Ectodermal cell (in vitro differentiated cells): Measurements from ENCODE around the gene TSSK2.
"Not testable (repeated sequence)": the region's sequence is repeated elsewhere in the genome, so short reads cannot be mapped to it uniquely, and the experiment has no call there.

ENCODE experiments used
- H3K27ac ChIP-seq: 2 replicates; pipeline ENCODE4 v1.7.0; 2013; ENCODE audit warnings: mild to moderate bottlenecking, low read depth, low read length; ENCODE audit not compliant: insufficient read depth, poor library complexity, severe bottlenecking
- H3K27me3 ChIP-seq: 2 replicates; pipeline ENCODE4 v1.7.0; 2013; ENCODE audit warnings: mild to moderate bottlenecking, low read length; ENCODE audit not compliant: insufficient read depth, control insufficient read depth, poor library complexity, severe bottlenecking
- H3K36me3 ChIP-seq: one replicate; pipeline ENCODE4 v1.7.0; 2013; ENCODE audit warnings: low read length; ENCODE audit not compliant: control insufficient read depth, insufficient read depth
- H3K4me1 ChIP-seq: one replicate; pipeline ENCODE4 v1.7.0; 2013; ENCODE audit warnings: low read length; ENCODE audit not compliant: control insufficient read depth, insufficient read depth
- H3K4me3 ChIP-seq: 2 replicates; pipeline ENCODE4 v1.7.0; 2013; ENCODE audit warnings: low read depth, low read length, control low read depth; ENCODE audit not compliant: insufficient read depth
- H3K9me3 ChIP-seq: 2 replicates; pipeline ENCODE4 v1.7.0; 2013; ENCODE audit warnings: mild to moderate bottlenecking, low read length, moderate library complexity; ENCODE audit not compliant: control insufficient read depth
- WGBS, 2 experiments: methylation state at CpG; one replicate each; pipeline ENCODE4 v1.1.7; 2013; ENCODE audit warnings: missing lambda C conversion rate in 2 of 2; 5-methylcytosine and 5-hydroxymethylcytosine counted together

Gene TSSK2

DNA sequence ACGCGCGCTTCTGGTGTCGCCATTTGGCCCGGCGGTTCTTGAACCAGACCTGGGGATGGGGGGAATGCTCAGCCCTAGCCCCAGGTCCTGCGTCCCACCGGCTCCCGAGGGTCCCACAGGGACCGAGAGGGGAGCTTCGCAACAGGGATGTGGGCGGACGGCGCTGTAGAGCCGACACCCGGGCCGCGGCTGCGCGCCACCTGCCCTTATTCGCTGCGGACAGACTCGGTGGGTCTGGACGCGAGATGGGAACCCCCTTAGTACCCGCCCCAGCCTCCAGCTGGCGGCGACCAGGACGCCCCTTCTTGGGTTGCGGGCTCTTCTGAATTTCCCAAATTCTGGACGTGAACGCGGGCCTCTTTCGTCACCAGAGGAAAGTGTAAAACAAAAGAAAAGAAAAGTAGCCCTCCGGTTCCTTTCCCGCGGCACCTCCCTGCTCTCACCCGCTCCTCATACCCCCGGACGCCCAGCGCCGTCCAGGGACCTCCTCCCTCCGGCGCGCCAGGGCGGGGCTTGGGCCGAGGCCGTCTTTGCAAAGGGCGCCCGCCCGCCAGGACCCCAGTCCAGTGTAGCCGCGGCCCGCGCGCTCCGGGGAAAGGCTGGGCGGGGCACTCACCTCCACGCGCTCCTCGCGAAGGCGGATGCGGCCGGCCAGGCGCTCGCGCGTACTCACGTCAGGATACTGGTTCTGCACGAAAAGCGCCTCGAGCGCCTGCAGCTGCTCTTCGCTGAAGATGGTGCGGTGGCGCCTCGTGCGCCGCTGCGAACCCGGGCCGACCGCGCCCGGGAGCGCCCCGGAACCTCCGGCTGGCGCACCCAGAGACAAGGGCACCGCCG lies 18.2 kb downstream of the TSSK2 start:
- H3K27me3 ChIP-seq: peaks cover 86% of the 10 kb centered on the region
- H3K4me1 ChIP-seq: no peaks in the 10 kb centered on the region
- 15 to 17% methylated on average over 92 of the region's 92 CpGs for WGBS, 2 experiments
- H3K36me3 ChIP-seq: no peaks in the 10 kb centered on the region
- no peak overlapping the region for H3K4me3 ChIP-seq
- H3K9me3 ChIP-seq: no peaks in the 10 kb centered on the region
- no peak overlapping the region for H3K27ac ChIP-seq

DNA sequence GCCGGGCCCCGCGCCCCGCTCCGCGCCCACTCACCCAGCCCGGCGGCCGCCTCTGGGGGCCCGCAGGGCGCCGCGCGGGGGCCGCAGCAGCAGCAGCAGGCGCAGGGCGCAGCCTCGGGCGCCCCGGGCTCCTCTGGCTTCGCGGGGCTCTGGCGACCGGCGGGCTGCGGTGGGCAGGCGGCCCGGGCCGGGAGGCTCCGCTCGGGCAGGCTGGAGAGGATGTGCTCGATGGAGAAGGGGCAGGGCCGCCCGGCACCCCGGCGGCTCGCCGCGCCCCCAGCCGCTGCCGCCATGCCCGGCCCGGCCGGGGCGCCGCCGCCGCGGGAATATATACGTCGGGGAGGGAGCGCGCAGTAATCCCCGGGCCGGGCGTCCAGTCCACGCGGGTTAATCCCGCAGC lies 18.9 kb downstream of the TSSK2 start, which contains the start of gene GSC2:
Gene GSC2, minus strand, starts transcription at position 302 of the 400 bp plus-strand sequence. Its CDS starts 9 bp downstream, at position 293.
- H3K27ac ChIP-seq: no peak within 1 kb of the TSS
- H3K4me3 ChIP-seq: no peak within 1 kb of the TSS
- H3K4me1 ChIP-seq: no peaks in the 10 kb centered on the region
- H3K9me3 ChIP-seq: no peaks in the 10 kb centered on the region
- WGBS, 2 experiments: 4% methylated on average over 59 of the region's 59 CpGs
- peaks cover 86% of the 10 kb centered on the region for H3K27me3 ChIP-seq
- no peaks in the 10 kb centered on the region for H3K36me3 ChIP-seq

- Histone ChIP-seq H3K27me3 (peaks cover 84% of the 10 kb centered on the region), H3K27ac (no peak overlapping the region), H3K36me3 (no peaks in the 10 kb centered on the region), H3K9me3 (no peaks in the 10 kb centered on the region), H3K4me1 (no peaks in the 10 kb centered on the region), H3K4me3 (no peak overlapping the region)
- WGBS, 2 experiments: 21 to 22% methylated on average over 68 of the region's 68 CpGs
These were observed 19.6 kb downstream of the TSSK2 start for GRCh38 chr22:19150482-19151328.

GRCh38 chr22:19151329-19152191 lies 20.5 kb downstream of the TSSK2 start:
- H3K9me3 ChIP-seq: no peaks in the 10 kb centered on the region
- H3K36me3 ChIP-seq: no peaks in the 10 kb centered on the region
- WGBS, 2 experiments: 59 to 67% methylated on average over 10 of the region's 10 CpGs
- no peak overlapping the region for H3K4me3 ChIP-seq
- H3K4me1 ChIP-seq: no peaks in the 10 kb centered on the region
- peaks cover 79% of the 10 kb centered on the region for H3K27me3 ChIP-seq
- no peak overlapping the region for H3K27ac ChIP-seq

- WGBS, 2 experiments: 74 to 76% methylated on average over 11 of the region's 11 CpGs
These were observed 22.1 kb downstream of the TSSK2 start for GRCh38 chr22:19152942-19153883.

GRCh38 chr22:19156109-19156508 lies 25.0 kb downstream of the TSSK2 start:
- not testable (repeated sequence) for H3K36me3 ChIP-seq, H3K27ac ChIP-seq, H3K4me3 ChIP-seq, H3K4me1 ChIP-seq, H3K9me3 ChIP-seq
- 87 to 91% methylated on average over 9 of the region's 9 CpGs for WGBS, 2 experiments
- peaks cover 51% of the 10 kb centered on the region for H3K27me3 ChIP-seq

More at GRCh38 chr22:19152942-19153883, 22.1 kb downstream of the TSSK2 start:
- Histone ChIP-seq H3K27ac (no peak overlapping the region), H3K36me3 (no peaks in the 10 kb centered on the region), H3K9me3 (no peaks in the 10 kb centered on the region), H3K4me3 (no peak overlapping the region), H3K4me1 (no peaks in the 10 kb centered on the region), H3K27me3 (peaks cover 63% of the 10 kb centered on the region)

DNA sequence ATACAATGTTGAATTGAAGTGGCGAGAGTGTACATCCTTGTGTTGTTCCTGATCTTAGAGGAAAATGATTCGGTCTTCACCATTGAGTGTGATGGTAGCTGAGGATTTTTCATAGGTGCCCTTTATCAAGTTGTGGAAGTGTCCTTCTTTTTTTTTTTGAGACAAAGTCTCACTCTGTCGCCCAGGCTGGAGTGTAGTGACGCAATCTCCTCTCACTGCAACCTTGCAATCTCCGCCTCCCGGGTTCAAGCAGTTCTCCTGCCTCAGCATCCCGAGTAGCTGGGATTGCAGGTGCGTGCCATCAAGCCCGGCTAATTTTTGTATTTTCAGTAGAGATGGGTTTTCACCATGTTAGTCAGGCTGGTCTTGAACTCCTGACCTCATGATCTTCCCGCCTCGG lies 27.5 kb downstream of the TSSK2 start:
- H3K9me3 ChIP-seq: not testable (repeated sequence)
- peaks cover 36% of the 10 kb centered on the region for H3K27me3 ChIP-seq
- WGBS, 2 experiments: 88 to 92% methylated on average over 11 of the region's 11 CpGs

DNA sequence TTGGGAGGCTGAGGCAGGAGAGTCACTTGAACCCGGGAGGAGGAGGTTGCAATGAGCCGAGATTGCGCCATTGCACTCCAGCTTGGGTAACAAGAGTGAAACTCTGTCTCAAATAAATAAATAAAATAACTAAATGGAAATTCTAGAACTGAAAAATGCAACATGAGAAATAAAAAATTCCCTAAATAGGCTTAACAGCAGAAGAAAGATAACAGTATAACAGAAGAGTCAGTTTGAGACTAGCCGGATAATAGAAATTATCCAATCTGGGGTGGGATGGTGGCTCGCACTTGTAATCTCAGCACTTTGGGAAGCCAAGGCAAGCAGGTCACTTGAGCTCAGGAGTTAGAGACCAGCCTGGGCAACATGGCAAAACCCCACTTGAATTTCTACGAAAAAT lies 33.3 kb downstream of the TSSK2 start:
- Histone ChIP-seq H3K27ac (no peak overlapping the region), H3K4me1 (peaks cover 3% of the 10 kb centered on the region), H3K4me3 (no peak overlapping the region), H3K36me3 (no peaks in the 10 kb centered on the region), H3K9me3 (no peaks in the 10 kb centered on the region), H3K27me3 (peaks cover 55% of the 10 kb centered on the region)
- WGBS, 2 experiments: 87 to 95% methylated on average over 5 to 6 of the region's 6 CpGs

More for the DNA sequence above, 27.5 kb downstream of the TSSK2 start:
- not testable (repeated sequence) for H3K36me3 ChIP-seq, H3K4me3 ChIP-seq, H3K4me1 ChIP-seq, H3K27ac ChIP-seq

GRCh38 chr22:19166421-19166820 lies 35.3 kb downstream of the TSSK2 start:
- no peaks in the 10 kb centered on the region for H3K36me3 ChIP-seq
- H3K4me3 ChIP-seq: no peak overlapping the region
- whole genome bisulfite sequencing, 2 experiments: 86% methylated on average over 8 of the region's 8 CpGs
- no peak overlapping the region for H3K27ac ChIP-seq
- H3K4me1 ChIP-seq: peaks cover 19% of the 10 kb centered on the region
- H3K27me3 ChIP-seq: peaks cover 66% of the 10 kb centered on the region
- no peaks in the 10 kb centered on the region for H3K9me3 ChIP-seq
